Caco-2 (cell line): Measurements from ENCODE around the gene FZD4. TPM values are rescaled to one million over a fixed set of nuclear protein-coding genes. Genes with fewer than 3 reads are reported as not detected.

Experiments used
- BruUV-seq: library from RNA; stranded (reverse); fragments of 400-500 nt; replicated peaks from 2 replicates; lab custom pipeline; 2021; lab: Mats Ljungman, UMichigan
- CTCF ChIA-PET: fragments of 300-600 bp; sonication (Branson Sonifier 250); formaldehyde crosslinking; loops from one replicate; lab custom pipeline; 2022; ENCODE audit warnings: antibody characterized with exemption; lab: Charles Lee
- POLR2A ChIA-PET: fragments of 300-600 bp; sonication (Branson Sonifier 250); formaldehyde crosslinking; loops from one replicate; lab custom pipeline; 2022; ENCODE audit warnings: antibody characterized with exemption; lab: Charles Lee
- DNase-seq, 2 experiments: peaks; one replicate each; pipeline versions ENCODE4 v3.0.0 to v3.0.0-alpha.2; 2020 to 2022
- H3K27me3 ChIP-seq: replicated peaks from 2 replicates; pipeline ENCODE4 v1.6.0; 2011; ENCODE audit warnings: low read length; ENCODE audit not compliant: control insufficient read depth, insufficient read depth
- H3K36me3 ChIP-seq: 2 replicates; pipeline ENCODE4 v1.5.1; 2011; ENCODE audit warnings: low read length; ENCODE audit not compliant: control insufficient read depth, insufficient read depth
- H3K4me1 ChIP-seq: fragments of 250-450 bp; sonication (Bioruptor Pico); 2 replicates; pipeline ENCODE4 v1.5.1; 2020; ENCODE audit warnings: mild to moderate bottlenecking
- H3K4me3 ChIP-seq: 2 replicates; pipeline ENCODE4 v1.5.1; 2011; ENCODE audit warnings: low read depth, mild to moderate bottlenecking, control low read depth, low read length
- H3K9me3 ChIP-seq: fragments of 250-450 bp; sonication (Bioruptor Pico); 2 replicates; pipeline ENCODE4 v1.5.1; 2020; ENCODE audit warnings: mild to moderate bottlenecking, moderate library complexity
- H3K27ac Mint-ChIP-seq: one replicate; pipeline ENCODE4 v1.8.0; 2022; ENCODE audit warnings: mixed read lengths; ENCODE audit not compliant: unreplicated experiment
- H3K27me3 Mint-ChIP-seq: one replicate; pipeline ENCODE4 v1.8.0; 2022; ENCODE audit warnings: mixed read lengths; ENCODE audit not compliant: insufficient read depth, unreplicated experiment
- H3K36me3 Mint-ChIP-seq: one replicate; pipeline ENCODE4 v1.8.0; 2022; ENCODE audit warnings: mild to moderate bottlenecking, mixed read lengths; ENCODE audit not compliant: insufficient read depth, unreplicated experiment
- H3K4me1 Mint-ChIP-seq: one replicate; pipeline ENCODE4 v1.8.0; 2022; ENCODE audit warnings: low read depth, mixed read lengths; ENCODE audit not compliant: unreplicated experiment
- H3K4me3 Mint-ChIP-seq: one replicate; pipeline ENCODE4 v1.8.0; 2022; ENCODE audit warnings: mild to moderate bottlenecking, moderate library complexity, mixed read lengths; ENCODE audit not compliant: unreplicated experiment
- H3K9me3 Mint-ChIP-seq: one replicate; pipeline ENCODE4 v1.8.0; 2022; ENCODE audit warnings: mixed read lengths; ENCODE audit not compliant: unreplicated experiment
- intact Hi-C: fragments of 100-400 bp; cut with micrococcal nuclease; formaldehyde crosslinking; loops from one replicate; pipeline ENCODE4 v1.10.0; 2022; ENCODE audit not compliant: unreplicated experiment
- total RNA-seq: library from RNA; stranded (reverse); gene quantifications from 2 replicates; pipeline ENCODE4 v1.2.3, GENCODE V29; 2022
- TF ChIP-seq, protein P1 (sequence below), 2 experiments: fragments of 200-600 bp in 1 of 2; IDR thresholded peaks; 1 replicate in 1 of 2; 2 replicates in 1 of 2; pipeline versions ENCODE4 v1.5.1 to v1.8.0; 2011 to 2022; ENCODE audit warnings: antibody characterized with exemption in 1 of 2, control low read depth in 1 of 2, inconsistent platforms in 1 of 2, low read depth in 1 of 2, low read length in 1 of 2, mild to moderate bottlenecking in 1 of 2, moderate library complexity in 1 of 2; ENCODE audit not compliant: insufficient read depth in 1 of 2, severe bottlenecking in 1 of 2, unreplicated experiment in 1 of 2

FZD4 gene
- total RNA-seq, 1 experiment from 2014 or later = 78.4 TPM

DNA sequence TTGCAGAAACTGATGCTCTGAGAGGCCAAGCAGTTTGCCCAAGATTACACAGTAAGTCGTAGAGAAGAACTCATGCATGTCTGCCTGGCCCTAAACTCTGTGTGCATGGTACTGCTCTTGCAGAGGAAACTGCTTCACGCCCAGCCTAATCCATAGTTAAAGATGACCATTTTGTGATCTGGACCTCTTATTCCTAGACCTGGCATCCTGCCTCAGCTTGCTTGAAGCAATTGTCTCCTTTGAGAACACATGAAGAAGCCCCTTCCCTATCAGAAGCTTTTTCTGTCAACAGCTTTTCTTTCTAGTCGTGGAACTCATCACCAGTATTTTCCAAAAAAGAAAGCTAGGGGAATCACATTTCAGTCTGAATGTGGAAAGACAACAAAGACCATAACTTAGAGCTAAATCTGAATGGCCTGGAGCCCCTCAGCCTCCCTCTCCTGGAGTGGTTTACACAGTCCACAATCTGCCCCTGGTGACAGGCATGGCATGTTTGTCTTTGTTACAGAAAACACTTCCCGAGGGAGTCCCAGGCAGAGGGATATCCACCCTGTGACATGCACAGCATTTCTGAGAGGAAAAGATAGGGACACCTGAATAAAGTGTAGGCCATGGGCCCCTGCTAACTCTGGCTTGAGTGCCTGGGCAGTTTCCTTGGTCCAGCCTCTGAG lies 2.9 kb upstream of the FZD4 start:
- Histone ChIP-seq H3K4me1 (peaks cover 10% of the 10 kb centered on the region), H3K36me3 (no peaks in the 10 kb centered on the region), H3K27me3 (no peaks in the 10 kb centered on the region), H3K9me3 (no peaks in the 10 kb centered on the region), H3K4me3 (no peak overlapping the region)
- peaks cover 16% of the 10 kb centered on the region for H3K4me1 Mint-ChIP-seq
- ChIA-PET POLR2A (interaction anchor here (0.8 kb wide), 1 partner anchor 79 kb away, joined by 4 read pairs; the partner anchor contains the start of gene TMEM135), CTCF (interaction anchor here (0.6 to 4.4 kb wide), 5 partner anchors 22 to 140 kb away, joined by 3 to 32 read pairs (median 3); partner anchors contain the start of gene TMEM135)
- TF ChIP-seq, protein P1, sequence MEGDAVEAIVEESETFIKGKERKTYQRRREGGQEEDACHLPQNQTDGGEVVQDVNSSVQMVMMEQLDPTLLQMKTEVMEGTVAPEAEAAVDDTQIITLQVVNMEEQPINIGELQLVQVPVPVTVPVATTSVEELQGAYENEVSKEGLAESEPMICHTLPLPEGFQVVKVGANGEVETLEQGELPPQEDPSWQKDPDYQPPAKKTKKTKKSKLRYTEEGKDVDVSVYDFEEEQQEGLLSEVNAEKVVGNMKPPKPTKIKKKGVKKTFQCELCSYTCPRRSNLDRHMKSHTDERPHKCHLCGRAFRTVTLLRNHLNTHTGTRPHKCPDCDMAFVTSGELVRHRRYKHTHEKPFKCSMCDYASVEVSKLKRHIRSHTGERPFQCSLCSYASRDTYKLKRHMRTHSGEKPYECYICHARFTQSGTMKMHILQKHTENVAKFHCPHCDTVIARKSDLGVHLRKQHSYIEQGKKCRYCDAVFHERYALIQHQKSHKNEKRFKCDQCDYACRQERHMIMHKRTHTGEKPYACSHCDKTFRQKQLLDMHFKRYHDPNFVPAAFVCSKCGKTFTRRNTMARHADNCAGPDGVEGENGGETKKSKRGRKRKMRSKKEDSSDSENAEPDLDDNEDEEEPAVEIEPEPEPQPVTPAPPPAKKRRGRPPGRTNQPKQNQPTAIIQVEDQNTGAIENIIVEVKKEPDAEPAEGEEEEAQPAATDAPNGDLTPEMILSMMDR (IDR thresholded peaks at IDR 0.05; ENCODE audit: insufficient read depth in 1 of 2, low read depth in 1 of 2, low read length in 1 of 2, severe bottlenecking in 1 of 2, unreplicated experiment in 1 of 2) = no peak
- peak in 1 of 2 experiments; percentile 46 for DNase-seq
- H3K4me3 Mint-ChIP-seq = no peak overlapping the region
- no peak overlapping the region for H3K27ac Mint-ChIP-seq
- peaks cover 22% of the 10 kb centered on the region for H3K36me3 Mint-ChIP-seq
- no peaks in the 10 kb centered on the region for H3K27me3 Mint-ChIP-seq
- BruUV-seq = no TSS peak
- intact Hi-C loops = no loop called here
- no peaks in the 10 kb centered on the region for H3K9me3 Mint-ChIP-seq

GRCh38 chr11:86956905-86957195 lies 1.7 kb upstream of the FZD4 start:
- peaks cover 34% of the 10 kb centered on the region for H3K36me3 Mint-ChIP-seq
- peak overlapping the region; percentile 93 for H3K4me3 Mint-ChIP-seq
- no peaks in the 10 kb centered on the region for H3K9me3 Mint-ChIP-seq
- CTCF ChIA-PET = interaction anchor here (0.8 to 4.4 kb wide), 6 partner anchors 16 to 344 kb away, joined by 3 to 64 read pairs (median 20); partner anchors contain the start of gene TMEM135
- H3K4me3 ChIP-seq = peak overlapping the region; percentile 94
- no peaks in the 10 kb centered on the region for H3K27me3 Mint-ChIP-seq
- peaks cover 3% of the 10 kb centered on the region; the same call in 1 of the 2 replicates for H3K36me3 ChIP-seq
- POLR2A ChIA-PET = interaction anchor here (0.5 to 2.5 kb wide), 5 partner anchors 24 to 361 kb away, joined by 3 to 28 read pairs (median 3); partner anchors contain the start of gene TMEM135
- peak overlapping the region; percentile 90 for H3K27ac Mint-ChIP-seq
- H3K4me1 Mint-ChIP-seq = peaks cover 16% of the 10 kb centered on the region
- TF ChIP-seq, protein P1 (IDR thresholded peaks at IDR 0.05; ENCODE audit: insufficient read depth in 1 of 2, low read depth in 1 of 2, low read length in 1 of 2, severe bottlenecking in 1 of 2, unreplicated experiment in 1 of 2) = no peak
- H3K9me3 ChIP-seq = no peaks in the 10 kb centered on the region
- peaks cover 14% of the 10 kb centered on the region for H3K4me1 ChIP-seq
- no TSS peak for BruUV-seq
- intact Hi-C loops = loop anchor here (1.0 kb wide), 3 partner anchors 12 to 333 kb away; no protein-coding TSS in a partner anchor
- no peaks in the 10 kb centered on the region for H3K27me3 ChIP-seq
- no peak for DNase-seq

GRCh38 chr11:86955111-86955360 lies 159 bp downstream of the FZD4 start:
- no peaks in the 10 kb centered on the region for H3K9me3 Mint-ChIP-seq
- no peaks in the 10 kb centered on the region for H3K27me3 Mint-ChIP-seq
- CTCF ChIA-PET = interaction anchor here (0.6 to 4.4 kb wide), 16 partner anchors 11 to 346 kb away, joined by 3 to 64 read pairs (median 6); partner anchors contain the start of gene TMEM135
- Histone ChIP-seq H3K36me3 (peaks cover 6% of the 10 kb centered on the region), H3K9me3 (no peaks in the 10 kb centered on the region), H3K27me3 (no peaks in the 10 kb centered on the region), H3K4me1 (peaks cover 18% of the 10 kb centered on the region), H3K4me3 (peak overlapping the region; percentile 94)
- peak overlapping the region; percentile 93 for H3K4me3 Mint-ChIP-seq
- peaks cover 50% of the 10 kb centered on the region for H3K36me3 Mint-ChIP-seq
- no TSS peak for BruUV-seq
- intact Hi-C loops = loop anchor here (1.0 to 2.0 kb wide), 5 partner anchors 14 to 142 kb away; no protein-coding TSS in a partner anchor
- peak overlapping the region; percentile 88 for H3K27ac Mint-ChIP-seq
- POLR2A ChIA-PET = interaction anchor here (0.5 to 2.5 kb wide), 11 partner anchors 9 to 1382 kb away, joined by 3 to 28 read pairs (median 5); partner anchors contain the start of gene TMEM135
- DNase-seq = no peak
- H3K4me1 Mint-ChIP-seq = peaks cover 22% of the 10 kb centered on the region
- TF ChIP-seq, protein P1 (IDR thresholded peaks at IDR 0.05; ENCODE audit: insufficient read depth in 1 of 2, low read depth in 1 of 2, low read length in 1 of 2, severe bottlenecking in 1 of 2, unreplicated experiment in 1 of 2) = no peak
